ENCODE measurements around the gene RMND1. TPM values are rescaled to one million over a fixed set of nuclear protein-coding genes. Genes with fewer than 3 reads are reported as not detected.

The RMND1 gene
- total RNA-seq, 2 experiments from 2014 or later, result 22.6 to 23.0 TPM

- H3K27me3 Mint-ChIP-seq, result peaks cover 3% of the 10 kb centered on the region
- H3K36me3 Mint-ChIP-seq, result peaks cover 12% of the 10 kb centered on the region
- no peak overlapping the region for H3K4me3 Mint-ChIP-seq
- ChIA-PET POLR2A (no interaction called here), CTCF (no interaction called here)
- peaks cover 25% of the 10 kb centered on the region for H3K4me1 Mint-ChIP-seq (ENCODE audit: low read depth)
- H3K9me3 Mint-ChIP-seq, result no peaks in the 10 kb centered on the region
- no peak for DNase-seq
- intact Hi-C loops (cut with micrococcal nuclease), result no loop called here
- H3K27ac Mint-ChIP-seq, result no peak overlapping the region
These were observed 3.3 kb downstream of the RMND1 start for GRCh38 chr6:151448623-151449022.

GRCh38 chr6:151447237-151447636, 4.7 kb downstream of the RMND1 start:
- no peak for DNase-seq
- intact Hi-C loops (cut with micrococcal nuclease), result no loop called here
- no peak overlapping the region for H3K27ac Mint-ChIP-seq
- no peak overlapping the region for H3K4me3 Mint-ChIP-seq
- peaks cover 29% of the 10 kb centered on the region for H3K4me1 Mint-ChIP-seq (ENCODE audit: low read depth)
- ChIA-PET POLR2A (no interaction called here), CTCF (interaction anchor here (0.8 kb wide), 1 partner anchor 29 kb away, joined by 3 read pairs; no protein-coding TSS in a partner anchor)
- H3K27me3 Mint-ChIP-seq, result peaks cover 3% of the 10 kb centered on the region
- peaks cover 13% of the 10 kb centered on the region for H3K36me3 Mint-ChIP-seq
- no peaks in the 10 kb centered on the region for H3K9me3 Mint-ChIP-seq

- intact Hi-C loops (cut with micrococcal nuclease), result no loop called here
- no peaks in the 10 kb centered on the region for H3K9me3 Mint-ChIP-seq
- H3K4me3 Mint-ChIP-seq, result no peak overlapping the region
- H3K4me1 Mint-ChIP-seq (ENCODE audit: low read depth), result peaks cover 30% of the 10 kb centered on the region
- H3K36me3 Mint-ChIP-seq, result peaks cover 10% of the 10 kb centered on the region
- H3K27ac Mint-ChIP-seq, result no peak overlapping the region
- no peak for DNase-seq
- H3K27me3 Mint-ChIP-seq, result no peaks in the 10 kb centered on the region
- CTCF ChIA-PET, result no interaction called here
- POLR2A ChIA-PET, result interaction anchor here (0.6 kb wide), 1 partner anchor 44 kb away, joined by 3 read pairs; no protein-coding TSS in a partner anchor
These were observed 6.4 kb downstream of the RMND1 start for GRCh38 chr6:151445482-151445881.

GRCh38 chr6:151443911-151444621, 7.9 kb downstream of the RMND1 start:
- POLR2A ChIA-PET, result no interaction called here
- H3K36me3 Mint-ChIP-seq, result peaks cover 8% of the 10 kb centered on the region
- no peak for DNase-seq
- H3K4me1 Mint-ChIP-seq (ENCODE audit: low read depth), result peaks cover 30% of the 10 kb centered on the region
- CTCF ChIA-PET, result interaction anchor here (0.9 kb wide), 1 partner anchor 40 kb away, joined by 3 read pairs; no protein-coding TSS in a partner anchor
- no peaks in the 10 kb centered on the region for H3K27me3 Mint-ChIP-seq
- H3K27ac Mint-ChIP-seq, result no peak overlapping the region
- H3K4me3 Mint-ChIP-seq, result no peak overlapping the region
- no peaks in the 10 kb centered on the region for H3K9me3 Mint-ChIP-seq
- intact Hi-C loops (cut with micrococcal nuclease), result no loop called here

- no peaks in the 10 kb centered on the region for H3K9me3 Mint-ChIP-seq
- H3K27ac Mint-ChIP-seq, result no peak overlapping the region
- no peaks in the 10 kb centered on the region for H3K27me3 Mint-ChIP-seq
- POLR2A ChIA-PET, result no interaction called here
- H3K4me3 Mint-ChIP-seq, result no peak overlapping the region
- CTCF ChIA-PET, result no interaction called here
- intact Hi-C loops (cut with micrococcal nuclease), result no loop called here
- peaks cover 30% of the 10 kb centered on the region for H3K4me1 Mint-ChIP-seq (ENCODE audit: low read depth)
- peaks cover 8% of the 10 kb centered on the region for H3K36me3 Mint-ChIP-seq
- no peak for DNase-seq
These were observed 8.5 kb downstream of the RMND1 start for GRCh38 chr6:151443454-151443853.

GRCh38 chr6:151442371-151442770, 9.6 kb downstream of the RMND1 start:
- DNase-seq, result no peak
- POLR2A ChIA-PET, result interaction anchor here (1.7 kb wide), 1 partner anchor 9 kb away, joined by 7 read pairs; the partner anchor contains the start of gene RMND1
- peaks cover 8% of the 10 kb centered on the region for H3K36me3 Mint-ChIP-seq
- peaks cover 34% of the 10 kb centered on the region for H3K4me1 Mint-ChIP-seq (ENCODE audit: low read depth)
- CTCF ChIA-PET, result interaction anchor here (1.4 kb wide), 1 partner anchor 9 kb away, joined by 6 read pairs; the partner anchor contains the start of gene RMND1
- intact Hi-C loops (cut with micrococcal nuclease), result no loop called here
- H3K27ac Mint-ChIP-seq, result no peak overlapping the region
- H3K4me3 Mint-ChIP-seq, result no peak overlapping the region
- no peaks in the 10 kb centered on the region for H3K27me3 Mint-ChIP-seq
- no peaks in the 10 kb centered on the region for H3K9me3 Mint-ChIP-seq

GRCh38 chr6:151441390-151442166, 10.3 kb downstream of the RMND1 start:
- POLR2A ChIA-PET, result interaction anchor here (1.7 kb wide), 1 partner anchor 10 kb away, joined by 7 read pairs; the partner anchor contains the start of gene RMND1
- Mint-ChIP-seq H3K9me3 (no peaks in the 10 kb centered on the region), H3K36me3 (peaks cover 8% of the 10 kb centered on the region), H3K27me3 (no peaks in the 10 kb centered on the region), H3K4me1 (ENCODE audit: low read depth) (peaks cover 39% of the 10 kb centered on the region), H3K27ac (no peak overlapping the region), H3K4me3 (no peak overlapping the region)
- DNase-seq, result no peak
- CTCF ChIA-PET, result interaction anchor here (1.4 kb wide), 1 partner anchor 10 kb away, joined by 6 read pairs; the partner anchor contains the start of gene RMND1
- intact Hi-C loops (cut with micrococcal nuclease), result loop anchor here (1.0 kb wide), 1 partner anchor 35 kb away; no protein-coding TSS in a partner anchor

- Mint-ChIP-seq H3K4me1 (ENCODE audit: low read depth) (peaks cover 43% of the 10 kb centered on the region), H3K27ac (no peak overlapping the region), H3K36me3 (peaks cover 8% of the 10 kb centered on the region), H3K4me3 (no peak overlapping the region), H3K27me3 (no peaks in the 10 kb centered on the region), H3K9me3 (no peaks in the 10 kb centered on the region)
- ChIA-PET CTCF (interaction anchor here (1.4 kb wide), 1 partner anchor 11 kb away, joined by 6 read pairs; the partner anchor contains the start of gene RMND1), POLR2A (interaction anchor here (1.7 kb wide), 1 partner anchor 11 kb away, joined by 7 read pairs; the partner anchor contains the start of gene RMND1)
- intact Hi-C loops (cut with micrococcal nuclease), result loop anchor here (1.0 kb wide), 1 partner anchor 35 kb away; no protein-coding TSS in a partner anchor
- DNase-seq, result no peak
These were observed 11.0 kb downstream of the RMND1 start for GRCh38 chr6:151440930-151441329.

GRCh38 chr6:151440498-151440897, 11.4 kb downstream of the RMND1 start:
- Mint-ChIP-seq H3K27me3 (no peaks in the 10 kb centered on the region), H3K36me3 (peaks cover 8% of the 10 kb centered on the region), H3K9me3 (no peaks in the 10 kb centered on the region), H3K4me1 (ENCODE audit: low read depth) (peaks cover 43% of the 10 kb centered on the region), H3K27ac (no peak overlapping the region), H3K4me3 (no peak overlapping the region)
- ChIA-PET CTCF (no interaction called here), POLR2A (no interaction called here)
- intact Hi-C loops (cut with micrococcal nuclease), result no loop called here
- DNase-seq, result no peak

- DNase-seq, result no peak
- Mint-ChIP-seq H3K27me3 (no peaks in the 10 kb centered on the region), H3K27ac (no peak overlapping the region), H3K4me3 (no peak overlapping the region), H3K9me3 (no peaks in the 10 kb centered on the region), H3K4me1 (ENCODE audit: low read depth) (peaks cover 34% of the 10 kb centered on the region), H3K36me3 (peaks cover 5% of the 10 kb centered on the region)
- ChIA-PET CTCF (interaction anchor here (3.2 kb wide), 1 partner anchor 32 kb away, joined by 11 read pairs; no protein-coding TSS in a partner anchor), POLR2A (no interaction called here)
- intact Hi-C loops (cut with micrococcal nuclease), result no loop called here
These were observed 14.5 kb downstream of the RMND1 start for GRCh38 chr6:151437401-151437800.

GRCh38 chr6:151436802-151437201, 15.1 kb downstream of the RMND1 start:
- Mint-ChIP-seq H3K36me3 (peaks cover 8% of the 10 kb centered on the region), H3K27ac (no peak overlapping the region), H3K9me3 (no peaks in the 10 kb centered on the region), H3K4me1 (ENCODE audit: low read depth) (peaks cover 31% of the 10 kb centered on the region), H3K4me3 (no peak overlapping the region), H3K27me3 (no peaks in the 10 kb centered on the region)
- CTCF ChIA-PET, result interaction anchor here (0.6 to 3.2 kb wide), 2 partner anchors 31 to 134 kb away, joined by 4 to 11 read pairs; no protein-coding TSS in a partner anchor
- POLR2A ChIA-PET, result no interaction called here
- DNase-seq, result no peak
- intact Hi-C loops (cut with micrococcal nuclease), result no loop called here

- Mint-ChIP-seq H3K36me3 (peaks cover 8% of the 10 kb centered on the region), H3K4me3 (no peak overlapping the region), H3K4me1 (ENCODE audit: low read depth) (peaks cover 30% of the 10 kb centered on the region), H3K27ac (no peak overlapping the region), H3K27me3 (no peaks in the 10 kb centered on the region), H3K9me3 (no peaks in the 10 kb centered on the region)
- no peak for DNase-seq
- ChIA-PET POLR2A (no interaction called here), CTCF (interaction anchor here (0.6 to 3.2 kb wide), 2 partner anchors 31 to 135 kb away, joined by 4 to 11 read pairs; no protein-coding TSS in a partner anchor)
- intact Hi-C loops (cut with micrococcal nuclease), result no loop called here
These were observed 15.6 kb downstream of the RMND1 start for GRCh38 chr6:151436300-151436699.

All from activated CD4-positive, alpha-beta memory T cell treated with anti-CD3 and anti-CD28 coated beads for 36 hours (primary cell).